Endodermal cell (in vitro differentiated cells): ENCODE results near the gene NUP98. TPM values are rescaled to one million over a fixed set of nuclear protein-coding genes. Genes with fewer than 3 reads are reported as not detected.

ENCODE experiments used
- DNase-seq: peaks from one replicate; pipeline ENCODE4 v3.0.0-alpha.2; 2017
- H3K27ac ChIP-seq: 2 replicates; pipeline ENCODE4 v1.5.1; 2013; ENCODE audit warnings: mild to moderate bottlenecking, low read depth, low read length, moderate library complexity
- H3K27me3 ChIP-seq: 2 replicates; pipeline ENCODE4 v1.6.1; 2013; ENCODE audit warnings: mild to moderate bottlenecking, low read length, moderate library complexity; ENCODE audit not compliant: insufficient read depth, control insufficient read depth, poor library complexity, severe bottlenecking
- H3K36me3 ChIP-seq: 2 replicates; pipeline ENCODE4 v1.7.0; 2013; ENCODE audit warnings: mild to moderate bottlenecking, low read length, moderate library complexity; ENCODE audit not compliant: control insufficient read depth, insufficient read depth
- H3K4me1 ChIP-seq: one replicate; pipeline ENCODE4 v1.7.0; 2013; ENCODE audit warnings: low read length; ENCODE audit not compliant: control insufficient read depth, insufficient read depth
- H3K4me3 ChIP-seq: 2 replicates; pipeline ENCODE4 v1.5.1; 2013; ENCODE audit warnings: mild to moderate bottlenecking, low read length, moderate library complexity
- H3K9ac ChIP-seq: 2 replicates; pipeline ENCODE4 v1.6.1; 2013; ENCODE audit warnings: mild to moderate bottlenecking, low read length, moderate library complexity; ENCODE audit not compliant: poor library complexity, severe bottlenecking; ENCODE audit errors: extremely low read depth
- H3K9me3 ChIP-seq: 2 replicates; pipeline ENCODE4 v1.6.1; 2013; ENCODE audit warnings: mild to moderate bottlenecking, low read length, moderate library complexity; ENCODE audit not compliant: control insufficient read depth
- H3K27ac Mint-ChIP-seq: 2 replicates; pipeline ENCODE4 v1.8.0; 2020; ENCODE audit warnings: mixed read lengths
- H3K27me3 Mint-ChIP-seq: 2 replicates; pipeline ENCODE4 v1.8.0; 2021; ENCODE audit warnings: mild to moderate bottlenecking, mixed read lengths; ENCODE audit not compliant: insufficient read depth
- H3K36me3 Mint-ChIP-seq: 2 replicates; pipeline ENCODE4 v1.8.0; 2020; ENCODE audit warnings: low read depth, mixed read lengths
- H3K4me1 Mint-ChIP-seq: 2 replicates; pipeline ENCODE4 v1.8.0; 2020; ENCODE audit warnings: mixed read lengths
- H3K4me3 Mint-ChIP-seq: 2 replicates; pipeline ENCODE4 v1.8.0; 2020; ENCODE audit warnings: mild to moderate bottlenecking, moderate library complexity, mixed read lengths
- H3K9me3 Mint-ChIP-seq: 2 replicates; pipeline ENCODE4 v1.8.0; 2020; ENCODE audit warnings: mild to moderate bottlenecking, mixed read lengths
- WGBS, 2 experiments: methylation state at CpG; one replicate each; pipeline versions ENCODE4 v1.1.5 to v1.1.7; 2013; ENCODE audit warnings: missing lambda C conversion rate in 2 of 2, mixed read lengths in 1 of 2; ENCODE audit not compliant: insufficient coverage in 1 of 2, insufficient read length in 1 of 2; 5-methylcytosine and 5-hydroxymethylcytosine counted together
- total RNA-seq, 2 donors: library from RNA; stranded (reverse); fragmentation: NEBNext Ultra II Directional in 1 of 2; extraction: Animal tissue kit (Norgen Biotek cat#: 25700) in 1 of 2; gene quantifications; 2 replicates in 1 of 2; 3 replicates in 1 of 2; pipeline ENCODE4 v1.2.1, GENCODE V29; 2021
- TF ChIP-seq, protein P1 (sequence below): fragments of 200-600 bp; sonication (generic); conservative IDR thresholded peaks from 2 replicates; pipeline ENCODE4 v1.5.0; 2021; ENCODE audit warnings: antibody characterized with exemption, mild to moderate bottlenecking

Gene NUP98
- total RNA-seq, 2 donors from 2014 or later = 81.6 to 92.6 TPM

DNA sequence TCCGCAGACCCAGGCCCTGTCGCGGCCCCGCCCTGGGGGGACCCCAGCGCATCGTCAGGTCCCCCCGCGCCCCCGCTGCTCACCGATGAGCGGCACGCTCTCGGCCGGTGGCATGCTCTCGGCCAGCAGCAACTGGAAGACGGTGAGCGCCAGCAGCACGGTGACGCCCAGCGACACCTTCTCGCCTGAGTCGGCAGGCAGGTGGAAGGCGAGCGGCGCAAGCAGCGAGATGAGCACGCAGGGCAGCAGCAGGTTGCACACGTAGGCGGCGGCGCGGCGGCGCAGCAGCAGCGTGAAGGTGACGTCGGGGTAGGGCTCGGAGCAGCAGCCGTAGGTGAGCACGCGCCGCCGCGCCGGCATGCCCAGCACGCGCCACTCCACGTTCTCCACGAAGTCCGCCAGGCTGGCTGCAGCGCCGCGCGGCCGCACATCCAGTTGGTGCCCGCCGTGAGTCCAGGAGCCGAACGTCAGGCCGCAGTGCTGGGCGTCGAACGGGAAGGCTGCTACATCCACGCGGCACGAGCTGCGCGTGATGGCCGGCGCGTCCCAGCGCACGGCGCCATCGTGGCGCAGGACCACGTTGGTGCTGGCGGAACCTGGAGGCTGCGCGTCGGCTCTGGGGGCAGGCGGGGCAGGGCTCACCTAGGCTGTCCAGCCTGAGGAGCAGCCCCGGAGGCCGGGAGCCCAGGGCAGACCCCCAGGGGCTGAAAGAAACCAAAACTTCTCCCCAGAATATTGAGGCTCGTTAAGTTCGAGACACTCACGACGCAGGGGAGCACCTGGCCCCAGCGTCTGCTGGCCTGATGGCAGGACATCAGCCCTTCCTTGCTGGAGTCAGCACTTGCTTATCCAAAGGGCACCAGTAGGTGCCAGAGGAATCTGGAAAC lies 130.0 kb downstream of the NUP98 start:
- Histone ChIP-seq H3K9me3 (no peaks in the 10 kb centered on the region), H3K4me3 (no peak overlapping the region), H3K9ac (no peak overlapping the region), H3K4me1 (peaks cover 5% of the 10 kb centered on the region), H3K36me3 (peaks cover 28% of the 10 kb centered on the region), H3K27me3 (no peaks in the 10 kb centered on the region), H3K27ac (no peak overlapping the region)
- Mint-ChIP-seq H3K4me1 (peaks cover 18% of the 10 kb centered on the region), H3K27ac (no peak overlapping the region), H3K27me3 (no peaks in the 10 kb centered on the region), H3K36me3 (peaks cover 33% of the 10 kb centered on the region), H3K9me3 (no peaks in the 10 kb centered on the region), H3K4me3 (no peak overlapping the region)
- TF ChIP-seq, protein P1, sequence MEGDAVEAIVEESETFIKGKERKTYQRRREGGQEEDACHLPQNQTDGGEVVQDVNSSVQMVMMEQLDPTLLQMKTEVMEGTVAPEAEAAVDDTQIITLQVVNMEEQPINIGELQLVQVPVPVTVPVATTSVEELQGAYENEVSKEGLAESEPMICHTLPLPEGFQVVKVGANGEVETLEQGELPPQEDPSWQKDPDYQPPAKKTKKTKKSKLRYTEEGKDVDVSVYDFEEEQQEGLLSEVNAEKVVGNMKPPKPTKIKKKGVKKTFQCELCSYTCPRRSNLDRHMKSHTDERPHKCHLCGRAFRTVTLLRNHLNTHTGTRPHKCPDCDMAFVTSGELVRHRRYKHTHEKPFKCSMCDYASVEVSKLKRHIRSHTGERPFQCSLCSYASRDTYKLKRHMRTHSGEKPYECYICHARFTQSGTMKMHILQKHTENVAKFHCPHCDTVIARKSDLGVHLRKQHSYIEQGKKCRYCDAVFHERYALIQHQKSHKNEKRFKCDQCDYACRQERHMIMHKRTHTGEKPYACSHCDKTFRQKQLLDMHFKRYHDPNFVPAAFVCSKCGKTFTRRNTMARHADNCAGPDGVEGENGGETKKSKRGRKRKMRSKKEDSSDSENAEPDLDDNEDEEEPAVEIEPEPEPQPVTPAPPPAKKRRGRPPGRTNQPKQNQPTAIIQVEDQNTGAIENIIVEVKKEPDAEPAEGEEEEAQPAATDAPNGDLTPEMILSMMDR = no peak
- DNase-seq = no peak
- WGBS, 2 experiments = 97 to 98% methylated on average over 83 to 89 of the region's 89 CpGs

DNA sequence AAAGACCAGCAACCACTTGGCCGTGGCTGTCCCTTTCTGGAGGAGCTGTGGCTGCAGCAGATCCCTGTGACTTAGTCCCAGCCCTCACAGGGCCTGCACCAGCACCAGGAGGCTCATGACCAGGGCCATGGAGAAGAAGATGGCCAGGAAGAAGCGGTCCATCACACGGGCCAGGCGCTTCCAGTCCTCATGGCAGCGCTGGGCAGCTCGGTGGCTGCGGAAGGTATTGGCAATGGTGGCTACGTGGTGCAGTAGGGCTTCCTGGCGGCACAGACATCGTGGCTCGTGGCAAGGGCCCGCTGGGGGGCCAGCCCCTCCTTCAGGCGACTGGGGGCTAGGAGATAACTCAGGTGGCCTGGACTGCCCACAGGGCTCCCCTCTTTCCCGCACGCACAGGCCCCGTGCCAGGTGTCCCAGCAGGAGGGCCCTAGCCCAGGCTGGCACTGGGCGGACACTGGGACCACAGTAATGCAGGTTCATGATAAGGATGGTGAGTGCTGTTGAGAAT lies 131.3 kb downstream of the NUP98 start:
- no peak overlapping the region for H3K27ac ChIP-seq

DNA sequence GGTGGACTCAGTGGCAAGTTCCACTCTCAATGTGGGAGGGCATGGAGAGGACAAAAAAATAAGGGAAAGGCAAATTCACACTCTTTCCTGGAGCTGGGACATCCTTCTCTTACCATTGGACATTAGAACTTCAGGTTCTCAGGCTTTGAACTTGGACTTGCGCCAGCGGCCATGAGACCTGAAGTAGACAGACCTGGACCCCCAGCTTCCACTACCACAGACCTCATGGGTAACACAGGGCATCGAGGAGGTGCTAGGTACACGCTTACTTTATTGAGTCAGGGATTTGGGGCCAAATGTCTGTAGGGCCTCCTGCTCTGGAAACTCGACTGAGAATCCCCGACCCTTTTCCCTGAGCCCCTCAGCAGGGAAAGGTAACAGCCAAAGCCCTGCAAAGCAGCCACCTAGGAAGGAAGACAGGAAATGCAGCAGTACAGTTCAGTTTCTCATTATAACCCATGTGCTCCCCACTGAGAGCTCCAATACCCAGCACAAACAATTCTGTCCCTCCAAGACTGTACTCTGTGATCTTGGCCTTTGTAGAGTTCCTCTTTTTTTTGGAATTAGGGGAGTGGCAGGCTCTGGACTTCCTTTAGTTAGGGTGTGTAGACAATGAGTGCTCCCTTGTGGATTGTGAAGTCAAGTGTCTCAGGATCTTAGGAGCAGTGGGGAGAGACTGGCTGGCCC lies 131.9 kb downstream of the NUP98 start:
- H3K27ac Mint-ChIP-seq = peak overlapping the region; percentile 3
- Histone ChIP-seq H3K4me3 (no peak overlapping the region), H3K9me3 (no peaks in the 10 kb centered on the region), H3K9ac (no peak overlapping the region), H3K36me3 (peaks cover 26% of the 10 kb centered on the region), H3K4me1 (no peaks in the 10 kb centered on the region), H3K27me3 (no peaks in the 10 kb centered on the region), H3K27ac (no peak overlapping the region)
- no peaks in the 10 kb centered on the region for H3K27me3 Mint-ChIP-seq
- H3K4me3 Mint-ChIP-seq = no peak overlapping the region
- DNase-seq = no peak
- H3K4me1 Mint-ChIP-seq = peaks cover 2% of the 10 kb centered on the region
- WGBS, 2 experiments = 93 to 95% methylated on average over 6 of the region's 6 CpGs
- TF ChIP-seq, protein P1 = no peak
- peaks cover 33% of the 10 kb centered on the region for H3K36me3 Mint-ChIP-seq
- no peaks in the 10 kb centered on the region for H3K9me3 Mint-ChIP-seq

More for the DNA sequence above, 131.3 kb downstream of the NUP98 start:
- 94 to 96% methylated on average over 7 to 17 of the region's 17 CpGs for WGBS, 2 experiments
- Histone ChIP-seq H3K36me3 (peaks cover 26% of the 10 kb centered on the region), H3K27me3 (no peaks in the 10 kb centered on the region), H3K9ac (no peak overlapping the region), H3K9me3 (no peaks in the 10 kb centered on the region), H3K4me3 (no peak overlapping the region), H3K4me1 (no peaks in the 10 kb centered on the region)
- H3K27ac Mint-ChIP-seq = peak overlapping the region; percentile 3
- H3K9me3 Mint-ChIP-seq = no peaks in the 10 kb centered on the region
- H3K27me3 Mint-ChIP-seq = no peaks in the 10 kb centered on the region
- peaks cover 33% of the 10 kb centered on the region for H3K36me3 Mint-ChIP-seq
- H3K4me3 Mint-ChIP-seq = no peak overlapping the region
- TF ChIP-seq, protein P1 = no peak
- peaks cover 7% of the 10 kb centered on the region for H3K4me1 Mint-ChIP-seq
- DNase-seq = no peak
